ENCODE data around the gene ZBTB17. TPM values are rescaled to one million over a fixed set of nuclear protein-coding genes. Genes with fewer than 3 reads are reported as not detected.
A peak's percentile ranks its signal among the peaks of the same experiment; 100 is the strongest.

ZBTB17 gene
- total RNA-seq, 3 donors from 2014 or later, result 21.9 to 40.3 (median 38.5) TPM

- no peak for DNase-seq (ENCODE audit: low spot score in 2 of 2)
- Histone ChIP-seq H3K9me3 (no peaks in the 10 kb centered on the region), H3K4me3 (no peak overlapping the region), H3K36me3 (peaks cover 1% of the 10 kb centered on the region), H3K27me3 (no peaks in the 10 kb centered on the region), H3K4me1 (peaks cover 0 to 7% of the 10 kb centered on the region in 2 donors), H3K27ac (peak overlapping the region; percentile 34 to 62)
- TF ChIP-seq POLR2AphosphoS5 (IDR thresholded peaks at IDR 0.05) (no peak), CTCF (IDR thresholded peaks at IDR 0.05) (no peak), POLR2A (IDR thresholded peaks at IDR 0.05) (no peak)
- intact Hi-C loops (cut with DNase I; ENCODE audit: low total_unique reads), result no loop called here
These were observed 37.2 kb downstream of the ZBTB17 start for GRCh38 chr1:15938628-15939161.

- peaks cover 7% of the 10 kb centered on the region for H3K36me3 ChIP-seq
- DNase-seq (ENCODE audit: low spot score in 2 of 2), result peak in 1 of 2 donors; percentile 11
- TF ChIP-seq POLR2A (IDR thresholded peaks at IDR 0.05) (no peak), POLR2AphosphoS5 (IDR thresholded peaks at IDR 0.05) (no peak), CTCF (IDR thresholded peaks at IDR 0.05) (no peak)
These were observed 38.2 kb downstream of the ZBTB17 start for GRCh38 chr1:15937706-15938168.

GRCh38 chr1:15937146-15937545, 38.8 kb downstream of the ZBTB17 start:
- intact Hi-C loops (cut with DNase I; ENCODE audit: low total_unique reads), result no loop called here
- TF ChIP-seq POLR2AphosphoS5 (IDR thresholded peaks at IDR 0.05) (no peak), POLR2A (IDR thresholded peaks at IDR 0.05) (no peak), CTCF (IDR thresholded peaks at IDR 0.05) (no peak)
- Histone ChIP-seq H3K27me3 (no peaks in the 10 kb centered on the region), H3K27ac (peak overlapping the region; percentile 13 to 69), H3K4me3 (no peak overlapping the region), H3K9me3 (no peaks in the 10 kb centered on the region), H3K36me3 (peaks cover 7% of the 10 kb centered on the region), H3K4me1 (peaks cover 0 to 7% of the 10 kb centered on the region in 2 donors)
- DNase-seq (ENCODE audit: low spot score in 2 of 2), result no peak

More at GRCh38 chr1:15937706-15938168, 38.2 kb downstream of the ZBTB17 start:
- peaks cover 0 to 7% of the 10 kb centered on the region in 2 donors for H3K4me1 ChIP-seq
- H3K9me3 ChIP-seq, result no peaks in the 10 kb centered on the region
- H3K4me3 ChIP-seq, result no peak overlapping the region
- intact Hi-C loops (cut with DNase I; ENCODE audit: low total_unique reads), result no loop called here
- peak overlapping the region; percentile 13 to 69 for H3K27ac ChIP-seq
- no peaks in the 10 kb centered on the region for H3K27me3 ChIP-seq

GRCh38 chr1:15936025-15936424, 39.9 kb downstream of the ZBTB17 start:
- Histone ChIP-seq H3K4me3 (no peak overlapping the region), H3K9me3 (no peaks in the 10 kb centered on the region), H3K27me3 (no peaks in the 10 kb centered on the region), H3K27ac (no peak overlapping the region), H3K4me1 (peaks cover 0 to 7% of the 10 kb centered on the region in 2 donors), H3K36me3 (peaks cover 7% of the 10 kb centered on the region)
- no peak for TF ChIP-seq CTCF (IDR thresholded peaks at IDR 0.05)
- no peak for TF ChIP-seq POLR2AphosphoS5 (IDR thresholded peaks at IDR 0.05)
- no peak for TF ChIP-seq POLR2A (IDR thresholded peaks at IDR 0.05)
- intact Hi-C loops (cut with DNase I; ENCODE audit: low total_unique reads), result no loop called here
- DNase-seq (ENCODE audit: low spot score in 2 of 2), result no peak

GRCh38 chr1:15935056-15935950, 40.6 kb downstream of the ZBTB17 start:
- no peaks in the 10 kb centered on the region for H3K9me3 ChIP-seq
- intact Hi-C loops (cut with DNase I; ENCODE audit: low total_unique reads), result no loop called here
- no peak overlapping the region for H3K4me3 ChIP-seq
- DNase-seq (ENCODE audit: low spot score in 2 of 2), result no peak
- TF ChIP-seq POLR2A (IDR thresholded peaks at IDR 0.05) (no peak), POLR2AphosphoS5 (IDR thresholded peaks at IDR 0.05) (no peak), CTCF (IDR thresholded peaks at IDR 0.05) (no peak)
- peaks cover 0 to 7% of the 10 kb centered on the region in 2 donors for H3K4me1 ChIP-seq
- peaks cover 7% of the 10 kb centered on the region for H3K36me3 ChIP-seq
- no peaks in the 10 kb centered on the region for H3K27me3 ChIP-seq
- no peak overlapping the region for H3K27ac ChIP-seq
